PC-3 (cell line): Measurements from ENCODE around the gene TKT. TPM values are rescaled to one million over a fixed set of nuclear protein-coding genes. Genes with fewer than 3 reads are reported as not detected.

Source experiments
- ATAC-seq: fragments of 200-7000 bp; cut with Tn5 transposase; 2 replicates; pipeline ENCODE4 v1.9.1; 2020; ENCODE audit warnings: mild to moderate bottlenecking, moderate library complexity
- BruUV-seq: library from RNA; stranded (reverse); fragments of 400-500 nt; replicated peaks from 2 replicates; lab custom pipeline; 2021; lab: Mats Ljungman, UMichigan
- CTCF ChIA-PET: fragments of 300-600 bp; sonication (Branson Sonifier 250); formaldehyde crosslinking; loops from one replicate; lab custom pipeline; 2022; ENCODE audit warnings: antibody characterized with exemption; lab: Charles Lee
- POLR2A ChIA-PET: fragments of 300-600 bp; sonication (Branson Sonifier 250); formaldehyde crosslinking; loops from one replicate; lab custom pipeline; 2022; ENCODE audit warnings: antibody characterized with exemption; ENCODE audit not compliant: unreplicated experiment; lab: Charles Lee
- DNase-seq: peaks from one replicate; pipeline ENCODE4 v3.0.0-alpha.2; 2015
- H2AFZ ChIP-seq: fragments of 300-600 bp; sonication (generic); 2 replicates; pipeline ENCODE4 v1.6.0; 2016; ENCODE audit warnings: antibody characterized with exemption, low read length
- H3F3A ChIP-seq: fragments of 300-600 bp; sonication (generic); one replicate; pipeline ENCODE4 v1.6.0; 2017; ENCODE audit warnings: antibody characterized with exemption, low read length, control low read depth, mild to moderate bottlenecking; ENCODE audit not compliant: unreplicated experiment
- H3K27ac ChIP-seq: fragments of 300-600 bp; sonication (generic); 2 replicates; pipeline ENCODE4 v1.5.1; 2016; ENCODE audit warnings: mild to moderate bottlenecking, low read length
- H3K27me3 ChIP-seq: fragments of 300-600 bp; sonication (generic); 2 replicates; pipeline ENCODE4 v1.6.1; 2016; ENCODE audit warnings: low read length, mixed read lengths
- H3K36me3 ChIP-seq: fragments of 300-600 bp; sonication (generic); 2 replicates; pipeline ENCODE4 v1.6.1; 2016; ENCODE audit warnings: low read depth, mixed run types, low read length, mixed read lengths
- H3K4me1 ChIP-seq: fragments of 300-600 bp; sonication (generic); 2 replicates; pipeline ENCODE4 v1.5.1; 2016; ENCODE audit warnings: low read length; ENCODE audit not compliant: insufficient read depth
- H3K4me2 ChIP-seq: fragments of 300-600 bp; sonication (generic); 2 replicates; pipeline ENCODE4 v1.6.0; 2016; ENCODE audit warnings: low read length
- H3K4me3 ChIP-seq: fragments of 300-600 bp; sonication (generic); 2 replicates; pipeline ENCODE4 v1.5.1; 2016; ENCODE audit warnings: mild to moderate bottlenecking, low read length, mixed read lengths
- H3K79me2 ChIP-seq: fragments of 300-600 bp; sonication (generic); 2 replicates; pipeline ENCODE4 v1.6.1; 2017; ENCODE audit warnings: low read length, mixed read lengths
- H3K9ac ChIP-seq: fragments of 300-600 bp; sonication (generic); 2 replicates; pipeline ENCODE4 v1.6.0; 2016; ENCODE audit warnings: mild to moderate bottlenecking, low read length
- H3K9me2 ChIP-seq: fragments of 300-600 bp; sonication (generic); replicated peaks from 2 replicates; pipeline ENCODE4 v1.6.1; 2016; ENCODE audit warnings: mixed run types, low read length, mixed read lengths
- H3K9me3 ChIP-seq: fragments of 300-600 bp; sonication (generic); 2 replicates; pipeline ENCODE4 v1.6.1; 2016; ENCODE audit warnings: low read length, mixed read lengths
- H4K20me1 ChIP-seq: fragments of 300-600 bp; sonication (generic); 2 replicates; pipeline ENCODE4 v1.6.1; 2016; ENCODE audit warnings: low read length, mixed read lengths
- EZH2 ChIP-seq: fragments of 300-600 bp; sonication (generic); IDR thresholded peaks from one replicate; pipeline ENCODE4 v1.6.1; 2017; ENCODE audit warnings: antibody characterized with exemption, mild to moderate bottlenecking, low read length; ENCODE audit not compliant: unreplicated experiment
- EZH2phosphoT487 ChIP-seq: fragments of 300-600 bp; sonication (generic); IDR thresholded peaks from 2 replicates; pipeline ENCODE4 v1.6.1; 2018; ENCODE audit warnings: mild to moderate bottlenecking, antibody characterized with exemption, low read length, borderline replicate concordance
- intact Hi-C: fragments of 100-400 bp; cut with micrococcal nuclease; formaldehyde crosslinking; loops from 2 replicates; pipeline ENCODE4 v1.9.0; 2023
- total RNA-seq: library from RNA; depleted of rRNA; stranded (reverse); fragments of >200 nt; gene quantifications from 2 replicates; pipeline ENCODE4 v1.2.3, GENCODE V29; 2014
- TF ChIP-seq, protein P1 (sequence below): fragments of 300-600 bp; sonication (generic); conservative IDR thresholded peaks from 2 replicates; pipeline ENCODE4 v1.5.1; 2017; ENCODE audit warnings: antibody characterized with exemption, low read depth, mild to moderate bottlenecking, low read length

Gene TKT
- total RNA-seq, 1 experiment from 2014 or later: 486 TPM

DNA sequence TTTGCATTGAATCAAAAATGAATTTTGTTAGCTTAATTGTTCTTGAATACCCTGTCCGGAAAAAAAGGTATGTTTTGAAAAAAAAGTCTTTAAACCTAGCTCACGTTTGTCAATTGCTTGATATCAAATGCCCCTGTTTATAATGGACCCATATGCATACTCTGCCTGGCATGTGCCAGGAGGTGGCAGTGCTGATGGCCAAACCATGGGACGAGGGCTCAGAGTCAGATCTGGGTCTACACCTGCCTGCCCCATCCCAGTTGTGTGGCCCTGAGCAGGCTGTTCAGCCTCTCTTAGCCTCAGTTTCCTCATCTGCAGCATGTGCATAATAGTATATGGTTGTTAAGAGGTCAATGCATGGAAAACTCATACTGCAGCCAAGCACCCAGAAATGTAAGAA, 56.0 kb downstream of the TKT start:
- peak; percentile 35 for DNase-seq
- Histone ChIP-seq H3K4me3 (no peak overlapping the region), H3K36me3 (no peaks in the 10 kb centered on the region), H4K20me1 (no peaks in the 10 kb centered on the region), H3K4me2 (no peak overlapping the region), H3K9ac (no peak overlapping the region), H3K9me2 (no peaks in the 10 kb centered on the region), H3F3A (no peaks in the 10 kb centered on the region), H3K4me1 (peaks cover 16% of the 10 kb centered on the region), H3K9me3 (no peaks in the 10 kb centered on the region), H2AFZ (no peak overlapping the region), H3K27me3 (no peaks in the 10 kb centered on the region), H3K27ac (no peak overlapping the region), H3K79me2 (no peaks in the 10 kb centered on the region)
- no TSS peak for BruUV-seq
- POLR2A ChIA-PET: interaction anchor here (0.7 kb wide), 1 partner anchor 150 kb away, joined by 6 read pairs; no protein-coding TSS in a partner anchor
- CTCF ChIA-PET: interaction anchor here (0.6 kb wide), 1 partner anchor 32 kb away, joined by 3 read pairs; no protein-coding TSS in a partner anchor
- no peak for TF ChIP-seq EZH2
- TF ChIP-seq, protein P1, sequence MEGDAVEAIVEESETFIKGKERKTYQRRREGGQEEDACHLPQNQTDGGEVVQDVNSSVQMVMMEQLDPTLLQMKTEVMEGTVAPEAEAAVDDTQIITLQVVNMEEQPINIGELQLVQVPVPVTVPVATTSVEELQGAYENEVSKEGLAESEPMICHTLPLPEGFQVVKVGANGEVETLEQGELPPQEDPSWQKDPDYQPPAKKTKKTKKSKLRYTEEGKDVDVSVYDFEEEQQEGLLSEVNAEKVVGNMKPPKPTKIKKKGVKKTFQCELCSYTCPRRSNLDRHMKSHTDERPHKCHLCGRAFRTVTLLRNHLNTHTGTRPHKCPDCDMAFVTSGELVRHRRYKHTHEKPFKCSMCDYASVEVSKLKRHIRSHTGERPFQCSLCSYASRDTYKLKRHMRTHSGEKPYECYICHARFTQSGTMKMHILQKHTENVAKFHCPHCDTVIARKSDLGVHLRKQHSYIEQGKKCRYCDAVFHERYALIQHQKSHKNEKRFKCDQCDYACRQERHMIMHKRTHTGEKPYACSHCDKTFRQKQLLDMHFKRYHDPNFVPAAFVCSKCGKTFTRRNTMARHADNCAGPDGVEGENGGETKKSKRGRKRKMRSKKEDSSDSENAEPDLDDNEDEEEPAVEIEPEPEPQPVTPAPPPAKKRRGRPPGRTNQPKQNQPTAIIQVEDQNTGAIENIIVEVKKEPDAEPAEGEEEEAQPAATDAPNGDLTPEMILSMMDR: peak; percentile 57
- no peak for TF ChIP-seq EZH2phosphoT487
- ATAC-seq: peak; percentile 46; the same call in 1 of the 2 replicates
- intact Hi-C loops: no loop called here

DNA sequence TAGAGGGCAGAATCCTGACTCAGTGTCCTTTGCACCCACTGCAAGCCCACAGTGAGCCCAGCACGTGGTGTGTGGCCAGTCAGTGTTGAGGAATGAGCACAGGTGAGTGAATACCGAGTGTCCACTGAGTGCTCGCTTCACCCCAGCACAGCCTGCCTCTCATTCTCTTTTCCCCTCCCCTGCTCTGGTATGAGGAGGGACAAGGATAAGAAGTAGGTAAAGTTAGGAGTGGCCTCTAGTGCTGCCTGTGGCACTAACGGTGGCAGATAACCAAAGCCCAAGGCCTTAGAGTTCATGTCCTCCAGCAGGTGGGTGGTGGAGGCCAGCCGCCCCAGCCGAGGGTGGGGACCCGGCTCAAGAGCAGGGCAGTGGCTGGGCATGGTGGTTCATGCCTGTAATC, 56.8 kb downstream of the TKT start:
- intact Hi-C loops: no loop called here
- Histone ChIP-seq H2AFZ (no peak overlapping the region), H3K4me2 (no peak overlapping the region), H3K4me3 (no peak overlapping the region), H3K9me2 (no peaks in the 10 kb centered on the region), H3K79me2 (no peaks in the 10 kb centered on the region), H4K20me1 (no peaks in the 10 kb centered on the region), H3K9ac (no peak overlapping the region), H3K27ac (no peak overlapping the region), H3K36me3 (no peaks in the 10 kb centered on the region), H3K27me3 (no peaks in the 10 kb centered on the region), H3F3A (no peaks in the 10 kb centered on the region), H3K4me1 (peaks cover 24% of the 10 kb centered on the region), H3K9me3 (no peaks in the 10 kb centered on the region)
- ChIA-PET CTCF (no interaction called here), POLR2A (no interaction called here)
- no peak for TF ChIP-seq EZH2phosphoT487
- TF ChIP-seq, protein P1: no peak
- no peak for TF ChIP-seq EZH2
- DNase-seq: no peak
- BruUV-seq: no TSS peak
- no peak for ATAC-seq

DNA sequence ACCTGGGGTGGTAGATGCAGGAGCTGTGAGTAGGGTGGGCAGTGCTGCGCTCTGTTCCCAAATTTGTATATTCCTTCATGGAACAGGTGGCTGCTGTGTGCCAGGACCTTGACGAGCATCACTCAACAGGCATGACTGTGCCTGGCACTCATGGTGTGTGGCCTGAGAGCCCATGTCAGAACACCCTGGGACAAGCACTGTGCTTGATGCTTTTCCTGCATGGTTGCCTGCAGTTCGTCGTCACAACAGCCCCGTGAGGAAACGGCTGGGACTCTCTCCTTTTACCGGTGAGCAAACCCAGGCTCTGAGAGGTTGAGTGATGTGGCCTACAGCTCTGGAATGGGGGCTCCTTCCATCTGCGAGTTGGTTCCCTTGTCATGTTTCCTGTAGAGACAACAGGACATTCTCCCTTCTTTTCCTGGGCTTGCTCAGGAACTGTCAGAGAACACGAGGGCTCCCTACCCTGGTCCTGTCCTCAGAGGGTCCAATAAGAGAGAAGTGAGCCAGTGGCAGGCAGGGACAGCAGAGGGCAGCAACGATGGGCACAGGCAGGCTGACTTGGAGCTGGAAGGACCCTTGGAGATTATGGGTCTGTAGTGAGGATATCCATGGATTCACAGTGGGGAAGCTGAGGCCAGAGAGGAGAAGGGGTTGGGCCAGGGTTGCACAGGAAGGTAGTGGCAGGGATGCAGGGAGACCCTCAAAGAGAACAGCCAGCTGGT, 57.4 kb downstream of the TKT start:
- no peaks in the 10 kb centered on the region for H3F3A ChIP-seq
- ChIA-PET CTCF (no interaction called here), POLR2A (no interaction called here)
- H4K20me1 ChIP-seq: no peaks in the 10 kb centered on the region
- no peak overlapping the region for H3K4me2 ChIP-seq
- peaks cover 29% of the 10 kb centered on the region for H3K4me1 ChIP-seq
- H3K36me3 ChIP-seq: no peaks in the 10 kb centered on the region
- no TSS peak for BruUV-seq
- no peaks in the 10 kb centered on the region for H3K9me3 ChIP-seq
- no peaks in the 10 kb centered on the region for H3K79me2 ChIP-seq
- intact Hi-C loops: no loop called here
- H3K27ac ChIP-seq: no peak overlapping the region
- ATAC-seq (no peak), DNase-seq (no peak)
- no peak overlapping the region for H2AFZ ChIP-seq
- H3K4me3 ChIP-seq: no peak overlapping the region
- no peak for TF ChIP-seq EZH2
- TF ChIP-seq, protein P1: peak; percentile 43; the same call in 1 of the 2 replicates
- no peaks in the 10 kb centered on the region for H3K9me2 ChIP-seq
- H3K27me3 ChIP-seq: no peaks in the 10 kb centered on the region
- no peak overlapping the region for H3K9ac ChIP-seq
